HG02642 (cell line): ENCODE results near the gene FAM83D.
A peak's percentile ranks its signal among the peaks of the same experiment; 100 is the strongest.
"Not testable (repeated sequence)": the region's sequence is repeated elsewhere in the genome, so short reads cannot be mapped to it uniquely, and the experiment has no call there.

Experiments used
- ATAC-seq: cut with Tn5 transposase; IDR thresholded peaks from one replicate; pipeline ENCODE4 v1.9.1; 2021; ENCODE audit warnings: mild to moderate bottlenecking; ENCODE audit not compliant: unreplicated experiment, poor library complexity

The FAM83D gene

DNA sequence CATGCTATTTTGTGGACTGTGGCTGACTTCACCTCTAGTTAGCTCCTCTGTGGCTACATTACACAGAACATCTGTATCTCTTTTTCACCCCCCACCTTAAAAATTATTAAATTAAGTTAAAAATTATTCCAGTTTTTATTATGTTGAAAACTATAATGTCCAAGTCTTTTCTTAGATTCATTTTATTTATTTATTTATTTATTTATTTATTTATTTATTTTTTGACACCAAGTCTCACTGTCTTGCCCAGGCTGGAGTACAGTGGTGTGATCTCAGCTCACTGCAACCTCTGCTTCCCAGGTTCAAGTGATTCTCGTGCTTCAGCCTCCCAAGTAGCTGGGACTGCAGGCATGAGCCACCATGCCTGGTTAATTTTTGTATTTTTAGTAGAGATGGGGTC, 70.6 kb downstream of the FAM83D start:
- not testable (repeated sequence) for ATAC-seq

GRCh38 chr20:38997622-38998021, 71.4 kb downstream of the FAM83D start:
- ATAC-seq: peak; percentile 91

- no peak for ATAC-seq
Measured at GRCh38 chr20:38999217-38999616, 73.0 kb downstream of the FAM83D start.

GRCh38 chr20:38999965-39000910, 74.0 kb downstream of the FAM83D start:
- ATAC-seq: no peak
